ENCODE data around the gene MRPL43.
"Not testable (repeated sequence)": the region's sequence is repeated elsewhere in the genome, so short reads cannot be mapped to it uniquely, and the experiment has no call there.

MRPL43 gene

GRCh38 chr10:100980711-100981110 lies 6.6 kb downstream of the MRPL43 start:
- DNase-seq = no peak

- DNase-seq = no peak
These were observed 7.0 kb downstream of the MRPL43 start for GRCh38 chr10:100980311-100980710.

- no peak for DNase-seq
These were observed 7.5 kb downstream of the MRPL43 start for GRCh38 chr10:100979791-100980272.

- no peak for DNase-seq
These were observed 8.4 kb downstream of the MRPL43 start for GRCh38 chr10:100978901-100979195.

- no peak for DNase-seq
These were observed 9.0 kb downstream of the MRPL43 start for GRCh38 chr10:100978121-100978900.

GRCh38 chr10:100977436-100977835 lies 9.9 kb downstream of the MRPL43 start:
- no peak for DNase-seq

- no peak for DNase-seq
These were observed 10.4 kb downstream of the MRPL43 start for GRCh38 chr10:100976906-100977305.

GRCh38 chr10:100975397-100975796 lies 11.9 kb downstream of the MRPL43 start:
- DNase-seq = not testable (repeated sequence)

- no peak for DNase-seq
These were observed 14.3 kb downstream of the MRPL43 start for GRCh38 chr10:100972904-100973535.

- DNase-seq = no peak
These were observed 15.0 kb downstream of the MRPL43 start for GRCh38 chr10:100972115-100972903.

- DNase-seq = no peak
These were observed 16.1 kb downstream of the MRPL43 start for GRCh38 chr10:100970914-100971811.

- DNase-seq = peak; percentile 26
These were observed 17.0 kb downstream of the MRPL43 start for GRCh38 chr10:100970076-100970913.

GRCh38 chr10:100969187-100970075 lies 17.9 kb downstream of the MRPL43 start, which contains the start of gene SEMA4G:
TSS of gene SEMA4G (plus strand) at chr10:100969504. CDS start at chr10:100972913, 3,409 bp downstream.
- DNase-seq = peak; percentile 40

GRCh38 chr10:100968863-100969186 lies 18.5 kb downstream of the MRPL43 start:
- DNase-seq = no peak

GRCh38 chr10:100968062-100968736 lies 19.1 kb downstream of the MRPL43 start:
- DNase-seq = no peak

GRCh38 chr10:100967332-100967731 lies 20.0 kb downstream of the MRPL43 start:
- DNase-seq = no peak

- no peak for DNase-seq
These were observed 20.4 kb downstream of the MRPL43 start for GRCh38 chr10:100966887-100967286.

- no peak for DNase-seq
These were observed 21.5 kb downstream of the MRPL43 start for GRCh38 chr10:100965820-100966219.

- DNase-seq = no peak
These were observed 23.5 kb downstream of the MRPL43 start for GRCh38 chr10:100963826-100964225.
